Measurements from ENCODE around the gene ERGIC3. TPM values are rescaled to one million over a fixed set of nuclear protein-coding genes. Genes with fewer than 3 reads are reported as not detected.

ERGIC3 gene
- polyA plus RNA-seq, 1 of the 3 experiments (the other 2 are of a cell fraction): 661 TPM

GRCh38 chr20:35563834-35564233, 22.0 kb downstream of the ERGIC3 start:
- WGBS (ENCODE audit: low lambda C conversion rate): 91% methylated on average over 10 of the region's 10 CpGs
- Histone ChIP-seq H3F3A (replicated peaks; ENCODE audit: insufficient read depth) (peaks cover 12% of the 10 kb centered on the region), H3K79me2 (ENCODE audit: insufficient read depth) (no peaks in the 10 kb centered on the region), H4K20me1 (ENCODE audit: insufficient read depth) (no peaks in the 10 kb centered on the region), H3K36me3 (replicated peaks in 1 of 2; ENCODE audit: control insufficient read depth in 1 of 2, insufficient read depth in 2 of 2, low read length in 1 of 2) (no peaks in the 10 kb centered on the region), H3K9me3 (no peaks in the 10 kb centered on the region), H3K4me3 (ENCODE audit: low read depth in 2 of 2, low read length in 1 of 2) (no peak overlapping the region), H3K27ac (ENCODE audit: low read depth in 2 of 2, low read length in 1 of 2) (no peak overlapping the region), H3K4me2 (no peak overlapping the region), H3K27me3 (ENCODE audit: insufficient read depth) (no peaks in the 10 kb centered on the region), H2AFZ (ENCODE audit: low read depth) (no peak overlapping the region), H3K4me1 (ENCODE audit: control insufficient read depth in 1 of 2, insufficient read depth in 2 of 2, low read depth in 1 of 2, low read length in 1 of 2) (no peaks in the 10 kb centered on the region; a peak in 1 of 4 replicates), H3K9ac (no peak overlapping the region), H3K9me2 (no peaks in the 10 kb centered on the region)
- CTCF ChIA-PET: interaction anchor here (1.0 to 1.4 kb wide), 2 partner anchors 55 to 57 kb away, joined by 3 to 5 read pairs; no protein-coding TSS in a partner anchor
- POLR2A ChIA-PET: no interaction called here
- no peak for DNase-seq
- TF ChIP-seq GATA2 (CRISPR knock-in tag; IDR thresholded peaks at IDR 0.05): no peak
- no peak for TF ChIP-seq RFX5 (IDR thresholded peaks at IDR 0.05; ENCODE audit: low read length)
- TF ChIP-seq TAF1 (IDR thresholded peaks at IDR 0.05; ENCODE audit: borderline replicate concordance, low read depth, low read length): no peak
- TF ChIP-seq YY1 (IDR thresholded peaks at IDR 0.05; ENCODE audit: low read depth): no peak
- TF ChIP-seq, protein P1, sequence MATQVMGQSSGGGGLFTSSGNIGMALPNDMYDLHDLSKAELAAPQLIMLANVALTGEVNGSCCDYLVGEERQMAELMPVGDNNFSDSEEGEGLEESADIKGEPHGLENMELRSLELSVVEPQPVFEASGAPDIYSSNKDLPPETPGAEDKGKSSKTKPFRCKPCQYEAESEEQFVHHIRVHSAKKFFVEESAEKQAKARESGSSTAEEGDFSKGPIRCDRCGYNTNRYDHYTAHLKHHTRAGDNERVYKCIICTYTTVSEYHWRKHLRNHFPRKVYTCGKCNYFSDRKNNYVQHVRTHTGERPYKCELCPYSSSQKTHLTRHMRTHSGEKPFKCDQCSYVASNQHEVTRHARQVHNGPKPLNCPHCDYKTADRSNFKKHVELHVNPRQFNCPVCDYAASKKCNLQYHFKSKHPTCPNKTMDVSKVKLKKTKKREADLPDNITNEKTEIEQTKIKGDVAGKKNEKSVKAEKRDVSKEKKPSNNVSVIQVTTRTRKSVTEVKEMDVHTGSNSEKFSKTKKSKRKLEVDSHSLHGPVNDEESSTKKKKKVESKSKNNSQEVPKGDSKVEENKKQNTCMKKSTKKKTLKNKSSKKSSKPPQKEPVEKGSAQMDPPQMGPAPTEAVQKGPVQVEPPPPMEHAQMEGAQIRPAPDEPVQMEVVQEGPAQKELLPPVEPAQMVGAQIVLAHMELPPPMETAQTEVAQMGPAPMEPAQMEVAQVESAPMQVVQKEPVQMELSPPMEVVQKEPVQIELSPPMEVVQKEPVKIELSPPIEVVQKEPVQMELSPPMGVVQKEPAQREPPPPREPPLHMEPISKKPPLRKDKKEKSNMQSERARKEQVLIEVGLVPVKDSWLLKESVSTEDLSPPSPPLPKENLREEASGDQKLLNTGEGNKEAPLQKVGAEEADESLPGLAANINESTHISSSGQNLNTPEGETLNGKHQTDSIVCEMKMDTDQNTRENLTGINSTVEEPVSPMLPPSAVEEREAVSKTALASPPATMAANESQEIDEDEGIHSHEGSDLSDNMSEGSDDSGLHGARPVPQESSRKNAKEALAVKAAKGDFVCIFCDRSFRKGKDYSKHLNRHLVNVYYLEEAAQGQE (IDR thresholded peaks at IDR 0.05; ENCODE audit: low read depth, low read length): no peak
- no peak for TF ChIP-seq RXRA (IDR thresholded peaks at IDR 0.05; ENCODE audit: borderline replicate concordance, low read depth)
- TF ChIP-seq RAD21 (IDR thresholded peaks at IDR 0.05; ENCODE audit: low read length): no peak
- TF ChIP-seq, protein P2, sequence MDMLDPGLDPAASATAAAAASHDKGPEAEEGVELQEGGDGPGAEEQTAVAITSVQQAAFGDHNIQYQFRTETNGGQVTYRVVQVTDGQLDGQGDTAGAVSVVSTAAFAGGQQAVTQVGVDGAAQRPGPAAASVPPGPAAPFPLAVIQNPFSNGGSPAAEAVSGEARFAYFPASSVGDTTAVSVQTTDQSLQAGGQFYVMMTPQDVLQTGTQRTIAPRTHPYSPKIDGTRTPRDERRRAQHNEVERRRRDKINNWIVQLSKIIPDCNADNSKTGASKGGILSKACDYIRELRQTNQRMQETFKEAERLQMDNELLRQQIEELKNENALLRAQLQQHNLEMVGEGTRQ (IDR thresholded peaks at IDR 0.05; ENCODE audit: borderline replicate concordance, low read depth, low read length): no peak
- TF ChIP-seq JUND (IDR thresholded peaks at IDR 0.05): no peak
- TF ChIP-seq PBX3 (IDR thresholded peaks at IDR 0.05): no peak
- TF ChIP-seq RCOR1 (IDR thresholded peaks at IDR 0.05; ENCODE audit: low read length): no peak
- no peak for TF ChIP-seq TCF12 (IDR thresholded peaks at IDR 0.05)
- no peak for TF ChIP-seq EP300 (IDR thresholded peaks at IDR 0.05; ENCODE audit: borderline replicate concordance in 1 of 2, low read depth in 1 of 2, low read length in 1 of 2)
- TF ChIP-seq ELF1 (IDR thresholded peaks at IDR 0.05): no peak
- no peak for TF ChIP-seq NFIC (IDR thresholded peaks at IDR 0.05; ENCODE audit: borderline replicate concordance)
- TF ChIP-seq, protein P3, sequence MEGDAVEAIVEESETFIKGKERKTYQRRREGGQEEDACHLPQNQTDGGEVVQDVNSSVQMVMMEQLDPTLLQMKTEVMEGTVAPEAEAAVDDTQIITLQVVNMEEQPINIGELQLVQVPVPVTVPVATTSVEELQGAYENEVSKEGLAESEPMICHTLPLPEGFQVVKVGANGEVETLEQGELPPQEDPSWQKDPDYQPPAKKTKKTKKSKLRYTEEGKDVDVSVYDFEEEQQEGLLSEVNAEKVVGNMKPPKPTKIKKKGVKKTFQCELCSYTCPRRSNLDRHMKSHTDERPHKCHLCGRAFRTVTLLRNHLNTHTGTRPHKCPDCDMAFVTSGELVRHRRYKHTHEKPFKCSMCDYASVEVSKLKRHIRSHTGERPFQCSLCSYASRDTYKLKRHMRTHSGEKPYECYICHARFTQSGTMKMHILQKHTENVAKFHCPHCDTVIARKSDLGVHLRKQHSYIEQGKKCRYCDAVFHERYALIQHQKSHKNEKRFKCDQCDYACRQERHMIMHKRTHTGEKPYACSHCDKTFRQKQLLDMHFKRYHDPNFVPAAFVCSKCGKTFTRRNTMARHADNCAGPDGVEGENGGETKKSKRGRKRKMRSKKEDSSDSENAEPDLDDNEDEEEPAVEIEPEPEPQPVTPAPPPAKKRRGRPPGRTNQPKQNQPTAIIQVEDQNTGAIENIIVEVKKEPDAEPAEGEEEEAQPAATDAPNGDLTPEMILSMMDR (IDR thresholded peaks at IDR 0.05): no peak
- TF ChIP-seq, protein P4, sequence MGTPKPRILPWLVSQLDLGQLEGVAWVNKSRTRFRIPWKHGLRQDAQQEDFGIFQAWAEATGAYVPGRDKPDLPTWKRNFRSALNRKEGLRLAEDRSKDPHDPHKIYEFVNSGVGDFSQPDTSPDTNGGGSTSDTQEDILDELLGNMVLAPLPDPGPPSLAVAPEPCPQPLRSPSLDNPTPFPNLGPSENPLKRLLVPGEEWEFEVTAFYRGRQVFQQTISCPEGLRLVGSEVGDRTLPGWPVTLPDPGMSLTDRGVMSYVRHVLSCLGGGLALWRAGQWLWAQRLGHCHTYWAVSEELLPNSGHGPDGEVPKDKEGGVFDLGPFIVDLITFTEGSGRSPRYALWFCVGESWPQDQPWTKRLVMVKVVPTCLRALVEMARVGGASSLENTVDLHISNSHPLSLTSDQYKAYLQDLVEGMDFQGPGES (IDR thresholded peaks at IDR 0.05; ENCODE audit: low read depth, low read length): no peak
- TF ChIP-seq MXI1 (IDR thresholded peaks at IDR 0.05; ENCODE audit: low read depth, low read length): no peak
- no peak for TF ChIP-seq USF1 (IDR thresholded peaks at IDR 0.05; ENCODE audit: borderline replicate concordance, low read depth)
